ENCODE measurements around the gene CDC42EP4.

DNA sequence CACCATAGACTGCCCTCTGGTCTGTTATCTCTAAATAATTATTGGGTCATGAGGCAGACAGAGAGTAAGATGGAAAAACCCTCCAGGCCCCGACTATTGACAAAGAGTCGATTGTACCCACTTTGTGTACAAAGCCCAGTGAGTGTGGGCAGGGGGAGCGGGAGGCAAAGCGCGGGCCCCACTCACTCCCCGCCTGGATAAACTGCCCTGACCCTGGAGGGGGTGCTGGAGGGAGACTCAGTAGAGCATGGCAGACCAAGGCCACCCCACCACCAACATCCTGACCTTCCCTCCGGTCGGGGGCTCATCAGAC lies 38.9 kb downstream of the CDC42EP4 start:
- TF ChIP-seq, protein P1, sequence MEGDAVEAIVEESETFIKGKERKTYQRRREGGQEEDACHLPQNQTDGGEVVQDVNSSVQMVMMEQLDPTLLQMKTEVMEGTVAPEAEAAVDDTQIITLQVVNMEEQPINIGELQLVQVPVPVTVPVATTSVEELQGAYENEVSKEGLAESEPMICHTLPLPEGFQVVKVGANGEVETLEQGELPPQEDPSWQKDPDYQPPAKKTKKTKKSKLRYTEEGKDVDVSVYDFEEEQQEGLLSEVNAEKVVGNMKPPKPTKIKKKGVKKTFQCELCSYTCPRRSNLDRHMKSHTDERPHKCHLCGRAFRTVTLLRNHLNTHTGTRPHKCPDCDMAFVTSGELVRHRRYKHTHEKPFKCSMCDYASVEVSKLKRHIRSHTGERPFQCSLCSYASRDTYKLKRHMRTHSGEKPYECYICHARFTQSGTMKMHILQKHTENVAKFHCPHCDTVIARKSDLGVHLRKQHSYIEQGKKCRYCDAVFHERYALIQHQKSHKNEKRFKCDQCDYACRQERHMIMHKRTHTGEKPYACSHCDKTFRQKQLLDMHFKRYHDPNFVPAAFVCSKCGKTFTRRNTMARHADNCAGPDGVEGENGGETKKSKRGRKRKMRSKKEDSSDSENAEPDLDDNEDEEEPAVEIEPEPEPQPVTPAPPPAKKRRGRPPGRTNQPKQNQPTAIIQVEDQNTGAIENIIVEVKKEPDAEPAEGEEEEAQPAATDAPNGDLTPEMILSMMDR (IDR thresholded peaks at IDR 0.05), result no peak
- TF ChIP-seq POLR2AphosphoS5 (IDR thresholded peaks at IDR 0.05; ENCODE audit: insufficient read depth in 1 of 2, low read depth in 1 of 2), result no peak
- TF ChIP-seq POLR2A (IDR thresholded peaks at IDR 0.05), result no peak

Measured in vagina (tissue), 2 donors.